ENCODE data around the gene CDC42SE2.

Gene CDC42SE2

DNA sequence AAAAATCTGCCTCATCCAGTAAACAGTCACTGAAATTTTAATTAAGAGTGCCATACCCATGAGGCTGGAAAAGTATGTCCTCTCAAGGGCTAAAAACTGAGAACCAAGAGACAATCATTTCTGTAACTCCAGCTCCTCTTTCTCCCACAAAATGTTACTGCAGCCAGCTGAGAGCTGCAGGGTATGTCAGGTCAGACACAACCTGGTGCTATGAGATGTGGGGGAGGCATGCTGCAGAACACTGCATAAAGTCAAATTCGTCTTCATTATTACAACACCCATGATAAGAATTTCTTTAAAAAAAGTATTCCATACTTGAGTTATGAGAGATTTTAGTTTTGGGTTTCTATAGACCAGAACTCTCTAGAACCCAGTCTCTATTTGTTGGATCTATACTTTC lies 162.2 kb downstream of the CDC42SE2 start:
- no peak for DNase-seq (ENCODE audit: low read depth in 1 of 2, low spot score in 1 of 2)

DNA sequence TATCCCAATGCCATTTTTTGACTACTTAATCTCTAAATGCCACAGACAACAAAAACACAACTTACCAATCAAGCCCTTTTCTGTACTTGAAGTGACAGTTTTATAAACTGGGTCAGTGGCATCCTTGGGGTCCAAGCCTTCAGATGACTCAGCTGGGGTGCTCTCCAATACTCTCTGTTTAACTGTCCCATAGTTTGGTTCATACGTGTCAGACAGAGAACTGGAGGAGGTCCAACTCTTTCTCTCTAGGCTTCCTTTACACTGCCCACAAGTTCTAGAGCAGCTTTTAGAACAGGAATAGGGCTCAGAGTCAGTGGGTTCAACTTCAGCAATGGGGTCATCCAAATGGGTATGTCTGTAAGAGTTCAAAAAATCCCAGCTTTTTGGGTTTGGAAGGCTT lies 166.9 kb downstream of the CDC42SE2 start:
- no peak for DNase-seq (ENCODE audit: low read depth in 1 of 2, low spot score in 1 of 2)

DNA sequence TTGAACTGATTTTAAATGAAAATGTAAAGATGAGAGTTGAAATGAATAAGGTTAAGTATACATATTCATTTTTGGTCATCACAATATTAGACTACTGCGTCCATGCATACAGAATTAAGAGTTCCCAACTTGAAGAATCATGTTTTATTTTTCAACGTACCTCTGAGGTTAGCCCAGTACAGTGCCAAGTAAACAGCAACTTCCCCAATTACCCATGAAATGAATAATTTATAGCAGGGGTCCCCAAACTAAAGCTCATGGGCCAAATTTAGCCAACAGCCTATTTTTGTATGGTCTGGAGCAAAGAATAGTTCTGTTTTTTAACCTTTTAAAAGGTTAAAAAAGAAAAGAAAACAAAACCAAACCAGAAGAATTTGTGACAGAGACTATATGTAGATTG lies 167.9 kb downstream of the CDC42SE2 start:
- DNase-seq (ENCODE audit: low read depth in 1 of 2, low spot score in 1 of 2), result no peak

DNA sequence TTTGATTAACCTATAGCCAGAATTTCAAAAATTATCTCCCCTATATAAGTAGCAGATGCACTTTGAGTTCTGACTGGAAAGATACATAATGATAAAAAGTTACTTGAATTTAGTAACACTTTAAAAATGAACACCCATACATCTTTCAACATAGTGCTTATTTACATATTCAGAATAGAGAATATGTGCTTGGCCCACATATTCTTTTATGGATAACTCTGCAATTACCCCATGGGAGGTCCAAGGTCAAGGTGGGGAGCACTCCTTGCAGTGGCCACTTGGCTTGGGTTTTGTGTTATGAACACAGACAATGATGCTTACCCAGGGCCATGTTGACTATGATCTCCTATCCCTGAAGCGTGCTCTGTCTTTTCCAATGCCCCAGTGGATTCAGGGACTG lies 169.3 kb downstream of the CDC42SE2 start:
- DNase-seq (ENCODE audit: low read depth in 1 of 2, low spot score in 1 of 2), result no peak

DNA sequence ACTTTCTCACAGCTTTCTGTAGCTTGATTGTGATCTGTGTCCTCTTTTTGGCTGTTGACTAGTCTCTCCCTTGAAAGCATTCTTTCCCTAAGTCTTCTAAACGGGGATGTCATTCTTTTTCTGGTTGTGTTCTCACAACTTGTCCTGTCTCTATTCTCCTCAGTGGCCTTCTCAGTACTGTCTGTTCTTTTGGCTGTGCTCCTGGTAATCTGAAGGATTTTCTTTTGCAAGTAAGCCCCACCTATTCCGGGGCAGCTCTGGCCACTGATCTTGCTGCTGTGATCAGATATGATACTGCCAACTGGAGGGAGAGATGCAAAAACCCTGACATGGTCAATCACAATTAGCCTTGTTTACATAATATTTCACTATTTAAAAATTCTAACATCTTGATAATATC lies 172.2 kb downstream of the CDC42SE2 start:
- no peak for DNase-seq (ENCODE audit: low read depth in 1 of 2, low spot score in 1 of 2)

DNA sequence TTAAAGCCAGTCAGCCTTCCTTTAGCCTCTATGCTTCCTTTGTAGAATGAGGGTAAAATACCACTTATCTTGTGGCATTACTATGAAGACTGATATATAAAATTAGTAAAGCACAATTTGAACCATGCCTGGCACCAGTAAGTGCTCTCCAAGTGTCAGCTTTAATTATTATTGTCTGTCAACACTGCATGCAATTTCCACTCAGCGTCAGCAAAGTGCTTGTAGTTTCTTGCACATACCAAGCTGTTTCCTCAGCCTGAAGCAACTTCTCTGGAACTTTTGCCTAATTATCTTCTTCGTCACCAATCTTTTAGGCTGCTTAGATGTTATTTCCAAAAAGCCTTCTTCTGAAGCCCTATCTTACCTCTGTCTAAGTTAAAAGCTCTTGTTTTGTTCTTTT lies 177.3 kb downstream of the CDC42SE2 start:
- no peak for DNase-seq (ENCODE audit: low read depth in 1 of 2, low spot score in 1 of 2)
